GM12878 (cell line): Measurements from ENCODE around the gene HLA-A. TPM values are rescaled to one million over a fixed set of nuclear protein-coding genes. Genes with fewer than 3 reads are reported as not detected.

ENCODE experiments used
- ATAC-seq: fragments of 200-7000 bp; cut with Tn5 transposase; 3 replicates; pipeline ENCODE4 v1.9.1; 2020; ENCODE audit warnings: mild to moderate bottlenecking, moderate library complexity
- BruUV-seq: library from RNA; stranded (reverse); fragments of 400-500 nt; replicated peaks from 2 replicates; lab custom pipeline; 2021; lab: Mats Ljungman, UMichigan
- CTCF ChIA-PET: fragments of 300-600 bp; sonication (Branson Sonifier 250); formaldehyde crosslinking; extraction: SDS; loops from one replicate; lab custom pipeline; 2021; ENCODE audit warnings: inconsistent platforms; lab: Yijun Ruan, JAX
- POLR2A ChIA-PET: fragments of 350-600 bp; formaldehyde crosslinking; extraction: SDS; loops from one replicate; lab custom pipeline; 2021; ENCODE audit warnings: inconsistent platforms; lab: Charles Lee
- RAD21 ChIA-PET: fragments of 300-600 bp; sonication (Branson Sonifier 250); formaldehyde crosslinking; loops from one replicate; lab custom pipeline; 2023; ENCODE audit warnings: antibody characterized with exemption; ENCODE audit not compliant: unreplicated experiment; lab: Charles Lee
- SMC1A ChIA-PET: fragments of 300-600 bp; sonication (Branson Sonifier 250); formaldehyde crosslinking; loops from one replicate; lab custom pipeline; 2023; ENCODE audit not compliant: unreplicated experiment, uncharacterized antibody; lab: Charles Lee
- DNase-seq: peaks from one replicate; pipeline ENCODE4 v3.0.0-alpha.2; 2011; ENCODE audit warnings: low read depth, low spot score
- FAIRE-seq: peaks from 3 replicates; lab custom pipeline; 2011; peaks lifted over from hg19 to GRCh38; lab: Jason Lieb, UNC
- H2AFZ ChIP-seq: 2 replicates; pipeline ENCODE4 v1.6.0; 2011; ENCODE audit warnings: low read depth, low read length, control low read depth; ENCODE audit not compliant: control insufficient read depth
- H3K27ac ChIP-seq: 2 replicates; pipeline ENCODE4 v1.5.1; 2011; ENCODE audit warnings: control low read depth; ENCODE audit not compliant: control insufficient read depth, insufficient read depth
- H3K27me3 ChIP-seq, 2 experiments: replicated peaks in 1 of 2; 2 replicates each; pipeline versions ENCODE4 v1.6.0 to v1.6.1; 2011; ENCODE audit warnings: low read length in 1 of 2; ENCODE audit not compliant: control insufficient read depth in 2 of 2, insufficient read depth in 2 of 2
- H3K36me3 ChIP-seq, 2 experiments: 2 replicates each; pipeline ENCODE4 v1.5.1; 2011; ENCODE audit warnings: low read length in 1 of 2; ENCODE audit not compliant: control insufficient read depth in 2 of 2, insufficient read depth in 2 of 2
- H3K4me1 ChIP-seq: 2 replicates; pipeline ENCODE4 v1.6.1; 2011; ENCODE audit warnings: mild to moderate bottlenecking, low read length, moderate library complexity, mixed read lengths; ENCODE audit not compliant: control insufficient read depth, insufficient read depth
- H3K4me2 ChIP-seq: 2 replicates; pipeline ENCODE4 v1.6.0; 2011; ENCODE audit warnings: control low read depth; ENCODE audit not compliant: control insufficient read depth, insufficient read depth
- H3K4me3 ChIP-seq: fragments of 200-600 bp; sonication (generic); 2 replicates; pipeline ENCODE4 v1.5.1; 2016
- H3K79me2 ChIP-seq: 2 replicates; pipeline ENCODE4 v1.6.0; 2011; ENCODE audit warnings: low read length; ENCODE audit not compliant: control insufficient read depth, insufficient read depth
- H3K9ac ChIP-seq: 2 replicates; pipeline ENCODE4 v1.8.0; 2011; ENCODE audit warnings: low read length, control low read depth, mixed read lengths; ENCODE audit not compliant: control insufficient read depth, insufficient read depth
- H3K9me3 ChIP-seq: replicated peaks from 3 replicates; pipeline ENCODE4 v1.5.1; 2011; ENCODE audit warnings: mild to moderate bottlenecking, low read length; ENCODE audit not compliant: control insufficient read depth, insufficient read depth
- H4K20me1 ChIP-seq: 2 replicates; pipeline ENCODE4 v1.6.0; 2011; ENCODE audit not compliant: control insufficient read depth, insufficient read depth
- ATF2 ChIP-seq: IDR thresholded peaks from 2 replicates; pipeline ENCODE4 v1.6.1; 2012; ENCODE audit warnings: low read length, inconsistent platforms
- DPF2 ChIP-seq: fragments of 450-650 bp; IDR thresholded peaks from 2 replicates; pipeline ENCODE4 v1.6.1; 2017; ENCODE audit warnings: mild to moderate bottlenecking
- HDAC2 ChIP-seq: fragments of 200-600 bp; sonication (generic); IDR thresholded peaks from 2 replicates; pipeline ENCODE4 v1.6.1; 2017
- NFYB ChIP-seq: IDR thresholded peaks from 2 replicates; pipeline ENCODE4 v1.6.1; 2011; ENCODE audit warnings: low read depth, mild to moderate bottlenecking, low read length, improper control_type of control experiment, moderate library complexity; ENCODE audit not compliant: insufficient read depth
- WGBS: methylation state at CpG from one replicate; pipeline ENCODE4 v1.1.6; 2016; ENCODE audit warnings: low lambda C conversion rate; ENCODE audit not compliant: insufficient replicate concordance, insufficient coverage; ENCODE audit errors: missing lambda C conversion rate; 5-methylcytosine and 5-hydroxymethylcytosine counted together
- in situ Hi-C: fragments of 300-500 bp; cut with MboI; formaldehyde crosslinking; loops from 9 replicates; pipeline ENCODE4 v1.14.3; 2018; ENCODE audit warnings: mixed read lengths
- intact Hi-C: fragments of 100-400 bp; cut with micrococcal nuclease; formaldehyde crosslinking; loops from one replicate; pipeline ENCODE4 v1.14.2; 2022; ENCODE audit not compliant: unreplicated experiment
- polyA plus RNA-seq, 11 experiments: library from polyadenylated mRNA; depleted of rRNA in 4 of 11; unstranded in 6 of 11; stranded (reverse) in 5 of 11; fragments of >200 nt; fragmentation: Nextera tagmentation in 4 of 11; fragmentation: Illumina TruSeq in 1 of 11; extraction: Ambion mirVana in 4 of 11; extraction: Trizol in 1 of 11; gene quantifications; 1 replicate in 1 of 11; 2 replicates in 10 of 11; pipeline versions ENCODE4 v1.2.1 to v1.2.3, GENCODE V29; 2011 to 2016; ENCODE audit warnings: inconsistent platforms in 2 of 11, missing spikeins in 2 of 11, low read depth in 1 of 11
- total RNA-seq, 4 experiments: library from RNA; depleted of rRNA in 3 of 4; stranded (reverse); fragments of >200 nt in 3 of 4; fragmentation: Illumina TruSeq in 1 of 4; extraction: Trizol in 1 of 4; gene quantifications; 2 replicates each; pipeline versions ENCODE4 v1.2.1 to v1.2.3, GENCODE V29; 2013 to 2021

The HLA-A gene
- total and polyA plus RNA-seq, 10 of the 15 experiments (the other 5 are each of a cell fraction or from before 2014, with no cell fraction given) = 129 to 1,155 (median 749) TPM

- Histone ChIP-seq H4K20me1 (no peaks in the 10 kb centered on the region), H3K9ac (no peak overlapping the region), H2AFZ (no peak overlapping the region), H3K27ac (no peak overlapping the region), H3K4me2 (no peak overlapping the region), H3K36me3 (no peaks in the 10 kb centered on the region), H3K4me3 (no peak overlapping the region), H3K27me3 (no peaks in the 10 kb centered on the region; a peak in 1 of 4 replicates), H3K9me3 (no peaks in the 10 kb centered on the region), H3K4me1 (no peaks in the 10 kb centered on the region), H3K79me2 (no peaks in the 10 kb centered on the region)
- ChIA-PET SMC1A (no interaction called here), POLR2A (no interaction called here), RAD21 (no interaction called here), CTCF (interaction anchor here (0.6 kb wide), 1 partner anchor 179 kb away, joined by 3 read pairs; no protein-coding TSS in a partner anchor)
- no peak for FAIRE-seq
- ATAC-seq = no peak
- DNase-seq = no peak
- in situ Hi-C loops = no loop called here
- intact Hi-C loops = no loop called here
- TF ChIP-seq DPF2 (no peak), ATF2 (no peak)
- no TSS peak for BruUV-seq
Measured at GRCh38 chr6:29990931-29991330, 48.6 kb downstream of the HLA-A start.

- no TSS peak for BruUV-seq
- ChIA-PET RAD21 (no interaction called here), SMC1A (interaction anchor here (0.8 kb wide), 1 partner anchor 169 kb away, joined by 3 read pairs; no protein-coding TSS in a partner anchor), POLR2A (no interaction called here), CTCF (no interaction called here)
- WGBS = 44% methylated on average over 2 of the region's 2 CpGs
- in situ Hi-C loops = no loop called here
- H3K9ac ChIP-seq = no peak overlapping the region
- H3K4me2 ChIP-seq = no peak overlapping the region
- no peak for TF ChIP-seq NFYB
- TF ChIP-seq HDAC2 = no peak
- ATAC-seq = no peak
- DNase-seq = no peak
- H3K27ac ChIP-seq = no peak overlapping the region
- intact Hi-C loops = no loop called here
- H3K9me3 ChIP-seq = no peaks in the 10 kb centered on the region
- H3K36me3 ChIP-seq = no peaks in the 10 kb centered on the region
- no peaks in the 10 kb centered on the region for H3K79me2 ChIP-seq
- no peak overlapping the region for H2AFZ ChIP-seq
- H3K27me3 ChIP-seq = no peaks in the 10 kb centered on the region; a peak in 1 of 4 replicates
- no peak for FAIRE-seq
- no peaks in the 10 kb centered on the region for H3K4me1 ChIP-seq
- H3K4me3 ChIP-seq = no peak overlapping the region
- H4K20me1 ChIP-seq = no peaks in the 10 kb centered on the region
Measured at GRCh38 chr6:29992807-29993206, 50.5 kb downstream of the HLA-A start.
